HEK293 (cell line): Measurements from ENCODE around the gene PRRC2C.

Experiments
- CTCF ChIA-PET: fragments of 350-600 bp; formaldehyde crosslinking; extraction: SDS; loops from one replicate; lab custom pipeline; 2021; ENCODE audit warnings: antibody characterized with exemption; lab: Yijun Ruan, JAX
- POLR2A ChIA-PET: fragments of 300-600 bp; formaldehyde crosslinking; extraction: SDS; loops from one replicate; lab custom pipeline; 2020; ENCODE audit warnings: antibody characterized with exemption, inconsistent platforms; lab: Yijun Ruan, JAX
- H3K27ac ChIP-seq: fragments of 200-500 bp; sonication (Bioruptor generic); 2 replicates; pipeline ENCODE4 v1.5.1; 2014; ENCODE audit warnings: low read depth, low read length, control low read depth, inconsistent platforms; ENCODE audit errors: extremely low read depth
- H3K36me3 ChIP-seq, 2 experiments: fragments of 200-500 bp in 1 of 2; sonication (Bioruptor generic) in 1 of 2; 1 replicate in 1 of 2; 2 replicates in 1 of 2; pipeline ENCODE4 v1.5.1; 2014 to 2017; ENCODE audit warnings: inconsistent platforms in 2 of 2, low read length in 2 of 2; ENCODE audit not compliant: control insufficient read depth in 2 of 2, insufficient read depth in 1 of 2
- H3K4me1 ChIP-seq: fragments of 200-500 bp; sonication (Bioruptor generic); 2 replicates; pipeline ENCODE4 v1.5.1; 2014; ENCODE audit warnings: mild to moderate bottlenecking, low read length, inconsistent platforms; ENCODE audit not compliant: control insufficient read depth, insufficient read depth
- H3K4me3 ChIP-seq: 2 replicates; pipeline ENCODE4 v1.5.1; 2011; ENCODE audit warnings: low read depth, mild to moderate bottlenecking, control low read depth, low read length, moderate library complexity
- H3K9me3 ChIP-seq: fragments of 200-500 bp; sonication (Bioruptor generic); 2 replicates; pipeline ENCODE4 v1.5.1; 2014; ENCODE audit warnings: low read depth, low read length, inconsistent platforms; ENCODE audit not compliant: control insufficient read depth, insufficient read depth
- EGR2 ChIP-seq: fragments of 450-650 bp; formaldehyde crosslinking; IDR thresholded peaks from 2 replicates; pipeline ENCODE4 v1.5.1; 2016; ENCODE audit warnings: low read depth, missing biosample characterization, missing genetic modification characterization
- GFI1B ChIP-seq: fragments of 450-650 bp; formaldehyde crosslinking; IDR thresholded peaks from 2 replicates; pipeline ENCODE4 v1.5.1; 2016; ENCODE audit warnings: missing biosample characterization, missing genetic modification characterization
- GLIS2 ChIP-seq: fragments of 450-650 bp; formaldehyde crosslinking; IDR thresholded peaks from 2 replicates; pipeline ENCODE4 v1.5.1; 2016; ENCODE audit warnings: missing biosample characterization, missing genetic modification characterization
- MZF1 ChIP-seq: fragments of 450-650 bp; formaldehyde crosslinking; IDR thresholded peaks from 2 replicates; pipeline ENCODE4 v1.5.1; 2017; ENCODE audit warnings: missing biosample characterization, missing genetic modification characterization, borderline replicate concordance
- OVOL3 ChIP-seq: fragments of 450-650 bp; formaldehyde crosslinking; IDR thresholded peaks from 2 replicates; pipeline ENCODE4 v1.5.1; 2016; ENCODE audit warnings: missing biosample characterization, missing genetic modification characterization
- PRDM1 ChIP-seq: fragments of 450-650 bp; formaldehyde crosslinking; IDR thresholded peaks from 2 replicates; pipeline ENCODE4; 2016; ENCODE audit warnings: missing biosample characterization, missing genetic modification characterization
- ZBTB17 ChIP-seq: fragments of 450-650 bp; formaldehyde crosslinking; IDR thresholded peaks from 2 replicates; pipeline ENCODE4 v1.5.1; 2016; ENCODE audit warnings: missing biosample characterization, missing genetic modification characterization
- ZIC2 ChIP-seq: fragments of 450-650 bp; formaldehyde crosslinking; IDR thresholded peaks from 2 replicates; pipeline ENCODE4 v1.5.1; 2016; ENCODE audit warnings: missing biosample characterization, missing genetic modification characterization
- ZNF169 ChIP-seq: fragments of 450-650 bp; formaldehyde crosslinking; IDR thresholded peaks from 2 replicates; pipeline ENCODE4 v1.5.1; 2016; ENCODE audit warnings: missing biosample characterization, missing genetic modification characterization
- ZNF174 ChIP-seq: fragments of 450-650 bp; formaldehyde crosslinking; IDR thresholded peaks from 2 replicates; pipeline ENCODE4 v1.5.0; 2017; ENCODE audit warnings: missing biosample characterization, mild to moderate bottlenecking, missing genetic modification characterization
- ZNF514 ChIP-seq: fragments of 450-650 bp; formaldehyde crosslinking; IDR thresholded peaks from 2 replicates; pipeline ENCODE4 v1.5.1; 2016; ENCODE audit warnings: missing biosample characterization, missing genetic modification characterization
- ZNF558 ChIP-seq: fragments of 450-650 bp; formaldehyde crosslinking; IDR thresholded peaks from 2 replicates; pipeline ENCODE4 v1.5.1; 2016; ENCODE audit warnings: missing biosample characterization, missing genetic modification characterization
- ZNF561 ChIP-seq: fragments of 450-650 bp; IDR thresholded peaks from 2 replicates; pipeline ENCODE4 v1.5.1; 2018; ENCODE audit warnings: missing biosample characterization, missing genetic modification characterization, borderline replicate concordance
- ZNF830 ChIP-seq: fragments of 450-650 bp; IDR thresholded peaks from 2 replicates; pipeline ENCODE4 v1.5.0; 2018; ENCODE audit warnings: missing biosample characterization, missing genetic modification characterization, low read depth, mild to moderate bottlenecking, moderate library complexity
- ZNF837 ChIP-seq: fragments of 450-650 bp; formaldehyde crosslinking; IDR thresholded peaks from 2 replicates; pipeline ENCODE4 v1.5.1; 2016; ENCODE audit warnings: missing biosample characterization, missing genetic modification characterization
- TF ChIP-seq, protein P1 (sequence below): fragments of 450-650 bp; IDR thresholded peaks from 2 replicates; pipeline ENCODE4 v1.5.1; 2018; ENCODE audit warnings: missing biosample characterization, missing genetic modification characterization
- TF ChIP-seq, protein P2 (sequence below): fragments of 450-650 bp; formaldehyde crosslinking; IDR thresholded peaks from 2 replicates; pipeline ENCODE4 v1.5.1; 2017; ENCODE audit warnings: missing biosample characterization, missing genetic modification characterization
- TF ChIP-seq, protein P3 (sequence below): fragments of 450-650 bp; formaldehyde crosslinking; optimal IDR thresholded peaks from 2 replicates; pipeline ENCODE3; 2016; ENCODE audit warnings: missing biosample characterization, mild to moderate bottlenecking, missing genetic modification characterization
- TF ChIP-seq, protein P4 (sequence below): fragments of 450-650 bp; formaldehyde crosslinking; IDR thresholded peaks from 2 replicates; pipeline ENCODE4 v1.5.1; 2016; ENCODE audit warnings: missing biosample characterization, missing genetic modification characterization
- TF ChIP-seq, protein P5 (sequence below): fragments of 450-650 bp; formaldehyde crosslinking; IDR thresholded peaks from 2 replicates; pipeline ENCODE4 v1.5.1; 2016; ENCODE audit warnings: missing biosample characterization, missing genetic modification characterization
- TF ChIP-seq, protein P6 (sequence below): fragments of 450-650 bp; IDR thresholded peaks from 2 replicates; pipeline ENCODE4 v1.5.1; 2018; ENCODE audit warnings: missing biosample characterization, mild to moderate bottlenecking, missing genetic modification characterization
- TF ChIP-seq, protein P7 (sequence below): fragments of 450-650 bp; formaldehyde crosslinking; IDR thresholded peaks from 2 replicates; pipeline ENCODE4 v1.5.0; 2017; ENCODE audit warnings: missing biosample characterization, missing genetic modification characterization, borderline replicate concordance

The PRRC2C gene

DNA sequence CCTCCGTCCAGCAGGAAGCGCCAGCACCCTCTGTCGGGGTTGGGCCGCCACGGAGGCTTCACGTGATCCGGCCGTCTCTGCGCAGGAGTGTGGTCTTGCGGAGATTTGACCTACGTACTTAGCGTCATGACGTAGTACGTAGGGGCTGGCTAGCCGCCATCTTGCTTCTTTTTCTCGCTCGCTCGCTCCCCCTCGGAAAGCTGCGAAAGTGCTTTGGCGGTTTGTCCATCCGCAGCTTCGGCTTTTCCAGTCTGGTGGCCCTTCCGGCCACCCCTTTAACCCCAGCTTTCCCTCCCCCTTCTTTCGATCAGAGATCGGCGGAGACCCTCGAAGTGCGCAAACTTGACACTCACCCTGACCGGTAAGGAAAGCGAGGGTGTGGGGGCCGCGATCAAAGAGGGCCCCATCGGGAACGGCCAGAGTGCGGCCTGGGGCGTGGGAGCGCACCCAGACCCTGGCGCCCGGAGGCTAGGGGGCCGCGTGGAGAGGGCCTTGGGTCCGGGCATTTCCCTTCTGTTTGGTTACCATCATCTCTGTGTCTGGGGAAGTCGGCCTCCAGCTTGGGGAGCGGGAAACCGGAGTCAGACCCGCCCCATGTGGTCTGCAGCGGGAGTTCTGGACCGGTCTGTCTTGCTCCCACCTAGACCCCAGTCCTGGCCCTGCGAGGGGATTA, at the start of gene PRRC2C (continued):
- TF ChIP-seq, protein P1, sequence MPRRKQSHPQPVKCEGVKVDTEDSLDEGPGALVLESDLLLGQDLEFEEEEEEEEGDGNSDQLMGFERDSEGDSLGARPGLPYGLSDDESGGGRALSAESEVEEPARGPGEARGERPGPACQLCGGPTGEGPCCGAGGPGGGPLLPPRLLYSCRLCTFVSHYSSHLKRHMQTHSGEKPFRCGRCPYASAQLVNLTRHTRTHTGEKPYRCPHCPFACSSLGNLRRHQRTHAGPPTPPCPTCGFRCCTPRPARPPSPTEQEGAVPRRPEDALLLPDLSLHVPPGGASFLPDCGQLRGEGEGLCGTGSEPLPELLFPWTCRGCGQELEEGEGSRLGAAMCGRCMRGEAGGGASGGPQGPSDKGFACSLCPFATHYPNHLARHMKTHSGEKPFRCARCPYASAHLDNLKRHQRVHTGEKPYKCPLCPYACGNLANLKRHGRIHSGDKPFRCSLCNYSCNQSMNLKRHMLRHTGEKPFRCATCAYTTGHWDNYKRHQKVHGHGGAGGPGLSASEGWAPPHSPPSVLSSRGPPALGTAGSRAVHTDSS = no peak
- TF ChIP-seq ZIC2 (tag by site-specific recombination) (no peak), ZNF514 (tag by site-specific recombination) (no peak), ZNF830 (tag by site-specific recombination) (no peak), PRDM1 (tag by site-specific recombination) (peak; percentile 15; the same call in 1 of the 2 replicates), ZNF174 (tag by site-specific recombination) (no peak), ZNF558 (tag by site-specific recombination) (no peak), EGR2 (no peak), ZNF169 (tag by site-specific recombination) (no peak), GFI1B (tag by site-specific recombination) (no peak)
- TF ChIP-seq, protein P2, sequence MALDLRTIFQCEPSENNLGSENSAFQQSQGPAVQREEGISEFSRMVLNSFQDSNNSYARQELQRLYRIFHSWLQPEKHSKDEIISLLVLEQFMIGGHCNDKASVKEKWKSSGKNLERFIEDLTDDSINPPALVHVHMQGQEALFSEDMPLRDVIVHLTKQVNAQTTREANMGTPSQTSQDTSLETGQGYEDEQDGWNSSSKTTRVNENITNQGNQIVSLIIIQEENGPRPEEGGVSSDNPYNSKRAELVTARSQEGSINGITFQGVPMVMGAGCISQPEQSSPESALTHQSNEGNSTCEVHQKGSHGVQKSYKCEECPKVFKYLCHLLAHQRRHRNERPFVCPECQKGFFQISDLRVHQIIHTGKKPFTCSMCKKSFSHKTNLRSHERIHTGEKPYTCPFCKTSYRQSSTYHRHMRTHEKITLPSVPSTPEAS (tag by site-specific recombination) = 0 out of 2 replicates have a peak, but pooled peaks have one; percentile 20
- TF ChIP-seq, protein P3, sequence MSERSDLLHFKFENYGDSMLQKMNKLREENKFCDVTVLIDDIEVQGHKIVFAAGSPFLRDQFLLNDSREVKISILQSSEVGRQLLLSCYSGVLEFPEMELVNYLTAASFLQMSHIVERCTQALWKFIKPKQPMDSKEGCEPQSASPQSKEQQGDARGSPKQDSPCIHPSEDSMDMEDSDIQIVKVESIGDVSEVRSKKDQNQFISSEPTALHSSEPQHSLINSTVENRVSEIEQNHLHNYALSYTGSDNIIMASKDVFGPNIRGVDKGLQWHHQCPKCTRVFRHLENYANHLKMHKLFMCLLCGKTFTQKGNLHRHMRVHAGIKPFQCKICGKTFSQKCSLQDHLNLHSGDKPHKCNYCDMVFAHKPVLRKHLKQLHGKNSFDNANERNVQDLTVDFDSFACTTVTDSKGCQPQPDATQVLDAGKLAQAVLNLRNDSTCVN (tag by site-specific recombination) = peak; percentile 53

DNA sequence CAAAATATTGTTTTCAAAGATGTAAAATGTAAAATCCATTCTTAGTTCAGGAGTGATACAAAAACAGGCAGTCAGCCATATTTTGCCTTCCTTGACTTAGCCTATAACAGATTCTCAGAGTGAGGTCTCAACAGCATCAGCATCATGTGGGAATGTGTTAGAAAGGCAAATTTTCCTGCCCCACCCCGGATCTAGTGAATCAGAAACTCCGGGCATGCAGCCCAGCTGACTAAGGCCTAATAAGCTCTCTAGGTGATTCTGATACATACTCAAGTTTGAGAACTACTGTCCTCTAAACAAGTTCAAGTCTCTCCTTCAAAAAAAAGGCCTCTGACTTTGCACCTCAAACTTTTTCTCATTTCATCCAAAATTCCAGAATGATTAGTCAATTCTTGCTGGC, 46.9 kb upstream of the PRRC2C start:
- ChIA-PET CTCF (interaction anchor here (0.6 kb wide), 1 partner anchor 16 kb away, joined by 3 read pairs; no protein-coding TSS in a partner anchor), POLR2A (no interaction called here)
- Histone ChIP-seq H3K4me1 (no peaks in the 10 kb centered on the region), H3K9me3 (no peaks in the 10 kb centered on the region), H3K4me3 (no peak overlapping the region), H3K36me3 (no peaks in the 10 kb centered on the region), H3K27ac (no peak overlapping the region)
- TF ChIP-seq MZF1 (tag by site-specific recombination) (no peak), OVOL3 (tag by site-specific recombination) (no peak), ZIC2 (tag by site-specific recombination) (no peak), ZNF837 (tag by site-specific recombination) (no peak), GLIS2 (tag by site-specific recombination) (no peak), ZNF561 (tag by site-specific recombination) (no peak), ZBTB17 (tag by site-specific recombination) (no peak)
- TF ChIP-seq, protein P4, sequence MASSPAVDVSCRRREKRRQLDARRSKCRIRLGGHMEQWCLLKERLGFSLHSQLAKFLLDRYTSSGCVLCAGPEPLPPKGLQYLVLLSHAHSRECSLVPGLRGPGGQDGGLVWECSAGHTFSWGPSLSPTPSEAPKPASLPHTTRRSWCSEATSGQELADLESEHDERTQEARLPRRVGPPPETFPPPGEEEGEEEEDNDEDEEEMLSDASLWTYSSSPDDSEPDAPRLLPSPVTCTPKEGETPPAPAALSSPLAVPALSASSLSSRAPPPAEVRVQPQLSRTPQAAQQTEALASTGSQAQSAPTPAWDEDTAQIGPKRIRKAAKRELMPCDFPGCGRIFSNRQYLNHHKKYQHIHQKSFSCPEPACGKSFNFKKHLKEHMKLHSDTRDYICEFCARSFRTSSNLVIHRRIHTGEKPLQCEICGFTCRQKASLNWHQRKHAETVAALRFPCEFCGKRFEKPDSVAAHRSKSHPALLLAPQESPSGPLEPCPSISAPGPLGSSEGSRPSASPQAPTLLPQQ = no peak
- TF ChIP-seq, protein P5, sequence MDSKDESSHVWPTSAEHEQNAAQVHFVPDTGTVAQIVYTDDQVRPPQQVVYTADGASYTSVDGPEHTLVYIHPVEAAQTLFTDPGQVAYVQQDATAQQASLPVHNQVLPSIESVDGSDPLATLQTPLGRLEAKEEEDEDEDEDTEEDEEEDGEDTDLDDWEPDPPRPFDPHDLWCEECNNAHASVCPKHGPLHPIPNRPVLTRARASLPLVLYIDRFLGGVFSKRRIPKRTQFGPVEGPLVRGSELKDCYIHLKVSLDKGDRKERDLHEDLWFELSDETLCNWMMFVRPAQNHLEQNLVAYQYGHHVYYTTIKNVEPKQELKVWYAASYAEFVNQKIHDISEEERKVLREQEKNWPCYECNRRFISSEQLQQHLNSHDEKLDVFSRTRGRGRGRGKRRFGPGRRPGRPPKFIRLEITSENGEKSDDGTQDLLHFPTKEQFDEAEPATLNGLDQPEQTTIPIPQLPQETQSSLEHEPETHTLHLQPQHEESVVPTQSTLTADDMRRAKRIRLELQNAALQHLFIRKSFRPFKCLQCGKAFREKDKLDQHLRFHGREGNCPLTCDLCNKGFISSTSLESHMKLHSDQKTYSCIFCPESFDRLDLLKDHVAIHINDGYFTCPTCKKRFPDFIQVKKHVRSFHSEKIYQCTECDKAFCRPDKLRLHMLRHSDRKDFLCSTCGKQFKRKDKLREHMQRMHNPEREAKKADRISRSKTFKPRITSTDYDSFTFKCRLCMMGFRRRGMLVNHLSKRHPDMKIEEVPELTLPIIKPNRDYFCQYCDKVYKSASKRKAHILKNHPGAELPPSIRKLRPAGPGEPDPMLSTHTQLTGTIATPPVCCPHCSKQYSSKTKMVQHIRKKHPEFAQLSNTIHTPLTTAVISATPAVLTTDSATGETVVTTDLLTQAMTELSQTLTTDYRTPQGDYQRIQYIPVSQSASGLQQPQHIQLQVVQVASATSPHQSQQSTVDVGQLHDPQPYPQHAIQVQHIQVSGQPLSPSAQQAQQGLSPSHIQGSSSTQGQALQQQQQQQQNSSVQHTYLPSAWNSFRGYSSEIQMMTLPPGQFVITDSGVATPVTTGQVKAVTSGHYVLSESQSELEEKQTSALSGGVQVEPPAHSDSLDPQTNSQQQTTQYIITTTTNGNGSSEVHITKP (tag by site-specific recombination) = no peak
- TF ChIP-seq, protein P6, sequence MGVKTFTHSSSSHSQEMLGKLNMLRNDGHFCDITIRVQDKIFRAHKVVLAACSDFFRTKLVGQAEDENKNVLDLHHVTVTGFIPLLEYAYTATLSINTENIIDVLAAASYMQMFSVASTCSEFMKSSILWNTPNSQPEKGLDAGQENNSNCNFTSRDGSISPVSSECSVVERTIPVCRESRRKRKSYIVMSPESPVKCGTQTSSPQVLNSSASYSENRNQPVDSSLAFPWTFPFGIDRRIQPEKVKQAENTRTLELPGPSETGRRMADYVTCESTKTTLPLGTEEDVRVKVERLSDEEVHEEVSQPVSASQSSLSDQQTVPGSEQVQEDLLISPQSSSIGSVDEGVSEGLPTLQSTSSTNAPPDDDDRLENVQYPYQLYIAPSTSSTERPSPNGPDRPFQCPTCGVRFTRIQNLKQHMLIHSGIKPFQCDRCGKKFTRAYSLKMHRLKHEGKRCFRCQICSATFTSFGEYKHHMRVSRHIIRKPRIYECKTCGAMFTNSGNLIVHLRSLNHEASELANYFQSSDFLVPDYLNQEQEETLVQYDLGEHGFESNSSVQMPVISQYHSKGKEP (tag by site-specific recombination) = no peak
- TF ChIP-seq, protein P7, sequence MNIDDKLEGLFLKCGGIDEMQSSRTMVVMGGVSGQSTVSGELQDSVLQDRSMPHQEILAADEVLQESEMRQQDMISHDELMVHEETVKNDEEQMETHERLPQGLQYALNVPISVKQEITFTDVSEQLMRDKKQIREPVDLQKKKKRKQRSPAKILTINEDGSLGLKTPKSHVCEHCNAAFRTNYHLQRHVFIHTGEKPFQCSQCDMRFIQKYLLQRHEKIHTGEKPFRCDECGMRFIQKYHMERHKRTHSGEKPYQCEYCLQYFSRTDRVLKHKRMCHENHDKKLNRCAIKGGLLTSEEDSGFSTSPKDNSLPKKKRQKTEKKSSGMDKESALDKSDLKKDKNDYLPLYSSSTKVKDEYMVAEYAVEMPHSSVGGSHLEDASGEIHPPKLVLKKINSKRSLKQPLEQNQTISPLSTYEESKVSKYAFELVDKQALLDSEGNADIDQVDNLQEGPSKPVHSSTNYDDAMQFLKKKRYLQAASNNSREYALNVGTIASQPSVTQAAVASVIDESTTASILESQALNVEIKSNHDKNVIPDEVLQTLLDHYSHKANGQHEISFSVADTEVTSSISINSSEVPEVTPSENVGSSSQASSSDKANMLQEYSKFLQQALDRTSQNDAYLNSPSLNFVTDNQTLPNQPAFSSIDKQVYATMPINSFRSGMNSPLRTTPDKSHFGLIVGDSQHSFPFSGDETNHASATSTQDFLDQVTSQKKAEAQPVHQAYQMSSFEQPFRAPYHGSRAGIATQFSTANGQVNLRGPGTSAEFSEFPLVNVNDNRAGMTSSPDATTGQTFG = no peak
